A673 (cell line): ENCODE measurements around the gene CDK2AP2. TPM values are rescaled to one million over a fixed set of nuclear protein-coding genes. Genes with fewer than 3 reads are reported as not detected.

Experiments
- BruUV-seq: library from RNA; stranded (reverse); fragments of 400-500 nt; replicated peaks from 2 replicates; lab custom pipeline; 2021; lab: Mats Ljungman, UMichigan
- CTCF ChIA-PET: fragments of 300-600 bp; sonication (Branson Sonifier 250); formaldehyde crosslinking; loops from one replicate; lab custom pipeline; 2022; ENCODE audit warnings: antibody characterized with exemption; lab: Charles Lee
- POLR2A ChIA-PET: fragments of 300-600 bp; sonication (Branson Sonifier 250); formaldehyde crosslinking; loops from one replicate; lab custom pipeline; 2022; ENCODE audit warnings: antibody characterized with exemption; ENCODE audit not compliant: low non-redundant PET; lab: Charles Lee
- DNase-seq: peaks from one replicate; pipeline ENCODE4 v3.0.0-alpha.2; 2015; ENCODE audit warnings: low spot score
- H3K27ac ChIP-seq: fragments of 200-600 bp; sonication (generic); 2 replicates; pipeline ENCODE4 v1.5.1; 2016; ENCODE audit warnings: mixed run types, low read depth, mild to moderate bottlenecking, mixed read lengths, antibody characterized with exemption, low read length; ENCODE audit not compliant: poor library complexity, severe bottlenecking
- H3K27me3 ChIP-seq: fragments of 200-600 bp; sonication (generic); replicated peaks from 2 replicates; pipeline ENCODE4 v1.6.1; 2017; ENCODE audit warnings: mixed run types, low read depth, mild to moderate bottlenecking, mixed read lengths, antibody characterized with exemption, low read length; ENCODE audit not compliant: insufficient read depth, poor library complexity
- H3K36me3 ChIP-seq: fragments of 200-600 bp; sonication (generic); 2 replicates; pipeline ENCODE4 v1.6.1; 2016; ENCODE audit warnings: mixed run types, mild to moderate bottlenecking, mixed read lengths, antibody characterized with exemption, low read length; ENCODE audit not compliant: insufficient read depth, poor library complexity, severe bottlenecking
- H3K4me1 ChIP-seq: fragments of 200-600 bp; sonication (generic); 2 replicates; pipeline ENCODE4 v1.6.1; 2017; ENCODE audit warnings: mixed run types, mild to moderate bottlenecking, mixed read lengths, antibody characterized with exemption, low read length; ENCODE audit not compliant: insufficient read depth, poor library complexity, severe bottlenecking
- H3K4me3 ChIP-seq: fragments of 200-600 bp; sonication (generic); 2 replicates; pipeline ENCODE4 v1.5.1; 2016; ENCODE audit warnings: low read depth, mixed run types, mild to moderate bottlenecking, mixed read lengths, low read length; ENCODE audit not compliant: poor library complexity, severe bottlenecking
- H3K9me3 ChIP-seq: fragments of 200-600 bp; sonication (generic); 2 replicates; pipeline ENCODE4 v1.6.1; 2016; ENCODE audit warnings: mixed run types, low read depth, mild to moderate bottlenecking, mixed read lengths, antibody characterized with exemption, low read length; ENCODE audit not compliant: poor library complexity, severe bottlenecking
- CTCF ChIP-seq: fragments of 300-800, 200-600 bp; sonication (generic); conservative IDR thresholded peaks from 2 replicates; pipeline ENCODE4 v1.5.1; 2017; ENCODE audit warnings: low read depth, mild to moderate bottlenecking, antibody characterized with exemption, low read length, moderate library complexity, mixed read lengths
- EZH2 ChIP-seq: fragments of 200-600 bp; sonication (generic); IDR thresholded peaks from 2 replicates; pipeline ENCODE4 v1.6.1; 2017; ENCODE audit warnings: borderline replicate concordance, low read depth, mild to moderate bottlenecking, mixed read lengths, antibody characterized with exemption, low read length; ENCODE audit not compliant: poor library complexity, severe bottlenecking
- intact Hi-C: fragments of 100-400 bp; cut with micrococcal nuclease; formaldehyde crosslinking; loops from one replicate; pipeline ENCODE4 v1.10.0; 2022; ENCODE audit not compliant: unreplicated experiment
- total RNA-seq: library from RNA; stranded (reverse); gene quantifications from 2 replicates; pipeline ENCODE4 v1.2.3, GENCODE V29; 2021

Gene CDK2AP2
- total RNA-seq, 1 experiment from 2014 or later = 48.1 TPM

- Histone ChIP-seq H3K36me3 (peaks cover 29% of the 10 kb centered on the region), H3K9me3 (no peaks in the 10 kb centered on the region), H3K27me3 (no peaks in the 10 kb centered on the region), H3K4me1 (peaks cover 10% of the 10 kb centered on the region), H3K27ac (no peak overlapping the region), H3K4me3 (no peak overlapping the region)
- no TSS peak for BruUV-seq
- no peak for DNase-seq
- intact Hi-C loops = no loop called here
- ChIA-PET CTCF (no interaction called here), POLR2A (no interaction called here)
- no peak for TF ChIP-seq EZH2
- TF ChIP-seq CTCF = no peak
Measured at GRCh38 chr11:67496113-67496512, 11.8 kb downstream of the CDK2AP2 start.

GRCh38 chr11:67495234-67496005 is 12.5 kb downstream of the CDK2AP2 start:
- no TSS peak for BruUV-seq
- H3K4me3 ChIP-seq = no peak overlapping the region
- ChIA-PET CTCF (no interaction called here), POLR2A (no interaction called here)
- peaks cover 3% of the 10 kb centered on the region for H3K4me1 ChIP-seq
- no peaks in the 10 kb centered on the region for H3K9me3 ChIP-seq
- H3K27me3 ChIP-seq = no peaks in the 10 kb centered on the region
- intact Hi-C loops = no loop called here
- no peak for TF ChIP-seq EZH2
- TF ChIP-seq CTCF = no peak
- peaks cover 32% of the 10 kb centered on the region for H3K36me3 ChIP-seq
- H3K27ac ChIP-seq = no peak overlapping the region
- DNase-seq = no peak

- ChIA-PET POLR2A (no interaction called here), CTCF (no interaction called here)
- no peak overlapping the region for H3K27ac ChIP-seq
- no peak overlapping the region for H3K4me3 ChIP-seq
- no peaks in the 10 kb centered on the region for H3K9me3 ChIP-seq
- BruUV-seq = no TSS peak
- intact Hi-C loops = no loop called here
- no peaks in the 10 kb centered on the region for H3K27me3 ChIP-seq
- no peak for DNase-seq
- peaks cover 32% of the 10 kb centered on the region for H3K36me3 ChIP-seq
- TF ChIP-seq CTCF (no peak), EZH2 (no peak)
- H3K4me1 ChIP-seq = no peaks in the 10 kb centered on the region
Measured at GRCh38 chr11:67494371-67495233, 13.4 kb downstream of the CDK2AP2 start.
